CD14-positive monocyte (primary cell): Measurements from ENCODE around the gene BNC2. TPM values are rescaled to one million over a fixed set of nuclear protein-coding genes. Genes with fewer than 3 reads are reported as not detected.

Experiments used
- DNase-seq, 3 donors: peaks; one replicate each; pipeline ENCODE4 v3.0.0-alpha.2; 2011 to 2022
- H2AFZ ChIP-seq: 2 replicates; pipeline ENCODE4 v1.6.0; 2012; ENCODE audit warnings: mild to moderate bottlenecking, low read depth, low read length, inconsistent platforms; ENCODE audit not compliant: insufficient read depth, poor library complexity, severe bottlenecking
- H3K27ac ChIP-seq, 2 donors: 1 replicate in 1 of 2; 2 replicates in 1 of 2; pipeline ENCODE4 v1.5.1; 2012 to 2013; ENCODE audit warnings: low read length in 2 of 2, control low read depth in 1 of 2, inconsistent platforms in 1 of 2, low read depth in 1 of 2, mild to moderate bottlenecking in 1 of 2
- H3K27me3 ChIP-seq, 2 donors: one replicate each; pipeline versions ENCODE4 v1.6.0 to v1.6.1; 2011 to 2013; ENCODE audit warnings: low read length in 2 of 2; ENCODE audit not compliant: control insufficient read depth in 2 of 2, insufficient read depth in 2 of 2
- H3K36me3 ChIP-seq, 2 donors: replicated peaks in 1 of 2; 1 replicate in 1 of 2; 2 replicates in 1 of 2; pipeline versions ENCODE4 v1.5.1 to v1.6.1; 2012 to 2013; ENCODE audit warnings: low read length in 2 of 2, control low read depth in 1 of 2, inconsistent platforms in 1 of 2, mild to moderate bottlenecking in 1 of 2; ENCODE audit not compliant: insufficient read depth in 2 of 2, control insufficient read depth in 1 of 2
- H3K4me1 ChIP-seq, 2 donors: 1 replicate in 1 of 2; 2 replicates in 1 of 2; pipeline versions ENCODE4 v1.5.1 to v1.6.1; 2012 to 2013; ENCODE audit warnings: low read length in 2 of 2, control low read depth in 1 of 2, inconsistent platforms in 1 of 2, mild to moderate bottlenecking in 1 of 2, moderate library complexity in 1 of 2; ENCODE audit not compliant: insufficient read depth in 2 of 2, control insufficient read depth in 1 of 2
- H3K4me2 ChIP-seq: replicated peaks from 2 replicates; pipeline ENCODE3; 2012; ENCODE audit warnings: low read length, moderate library complexity, mild to moderate bottlenecking; ENCODE audit not compliant: poor library complexity, severe bottlenecking; ENCODE audit errors: extremely low read depth
- H3K4me3 ChIP-seq, 3 experiments: fragments of 200-600 bp in 1 of 3; sonication (generic) in 1 of 3; replicated peaks in 1 of 3; 1 replicate in 2 of 3; 2 replicates in 1 of 3; pipeline ENCODE4 v1.5.1; 2011 to 2013; ENCODE audit warnings: low read length in 3 of 3, mild to moderate bottlenecking in 3 of 3, control low read depth in 2 of 3, low read depth in 2 of 3, inconsistent platforms in 1 of 3, moderate library complexity in 1 of 3
- H3K79me2 ChIP-seq: 2 replicates; pipeline ENCODE4 v1.6.0; 2012; ENCODE audit warnings: mild to moderate bottlenecking, control low read depth, inconsistent platforms, low read length, moderate library complexity; ENCODE audit not compliant: insufficient read depth
- H3K9ac ChIP-seq: 2 replicates; pipeline ENCODE4 v1.6.0; 2017; ENCODE audit warnings: low read length, mild to moderate bottlenecking; ENCODE audit not compliant: insufficient read depth, poor library complexity, severe bottlenecking
- H3K9me3 ChIP-seq, 2 donors: replicated peaks in 1 of 2; 1 replicate in 1 of 2; 2 replicates in 1 of 2; pipeline versions ENCODE4 v1.5.1 to v1.6.1; 2012 to 2013; ENCODE audit warnings: low read length in 2 of 2, control low read depth in 1 of 2; ENCODE audit not compliant: control insufficient read depth in 1 of 2, insufficient read depth in 1 of 2
- H4K20me1 ChIP-seq: 2 replicates; pipeline ENCODE4 v1.6.0; 2012; ENCODE audit warnings: mild to moderate bottlenecking, low read length, control low read depth, moderate library complexity; ENCODE audit not compliant: insufficient read depth
- H3K27ac Mint-ChIP-seq, 7 donors: one replicate each; pipeline ENCODE4 v1.8.0; 2020; ENCODE audit warnings: mild to moderate bottlenecking in 7 of 7, mixed read lengths in 7 of 7, moderate library complexity in 6 of 7, inconsistent platforms in 2 of 7
- H3K27me3 Mint-ChIP-seq, 3 donors: one replicate each; pipeline ENCODE4 v1.8.0; 2021 to 2022; ENCODE audit warnings: low read depth in 3 of 3, mild to moderate bottlenecking in 3 of 3, mixed read lengths in 3 of 3, moderate library complexity in 3 of 3, inconsistent platforms in 1 of 3
- H3K36me3 Mint-ChIP-seq, 2 donors: one replicate each; pipeline ENCODE4 v1.8.0; 2020; ENCODE audit warnings: mixed read lengths in 2 of 2, inconsistent platforms in 1 of 2, mild to moderate bottlenecking in 1 of 2
- H3K4me1 Mint-ChIP-seq: one replicate; pipeline ENCODE4 v1.8.0; 2020; ENCODE audit warnings: mild to moderate bottlenecking, mixed read lengths
- H3K4me3 Mint-ChIP-seq, 2 donors: one replicate each; pipeline ENCODE4 v1.8.0; 2020; ENCODE audit warnings: mild to moderate bottlenecking in 2 of 2, mixed read lengths in 2 of 2, moderate library complexity in 1 of 2
- H3K9me3 Mint-ChIP-seq, 7 donors: one replicate each; pipeline ENCODE4 v1.8.0; 2020 to 2022; ENCODE audit warnings: mixed read lengths in 7 of 7, mild to moderate bottlenecking in 6 of 7, moderate library complexity in 6 of 7, inconsistent platforms in 2 of 7
- WGBS: methylation state at CpG from one replicate; pipeline ENCODE4 v1.1.5; 2013; ENCODE audit warnings: missing lambda C conversion rate; ENCODE audit not compliant: insufficient coverage; 5-methylcytosine and 5-hydroxymethylcytosine counted together
- intact Hi-C, 2 donors: fragments of 100-400 bp; cut with micrococcal nuclease; formaldehyde crosslinking; loops; one replicate each; pipeline versions ENCODE4 v1.15.0 to v1.15.1; 2023
- polyA plus RNA-seq, 3 donors: library from polyadenylated mRNA; depleted of rRNA in 1 of 3; unstranded in 2 of 3; stranded (reverse) in 1 of 3; fragments of 300-500 nt in 2 of 3; fragments of >200 nt in 1 of 3; fragmentation: Illumina TruSeq in 2 of 3; gene quantifications; 1 replicate in 2 of 3; 2 replicates in 1 of 3; pipeline ENCODE4 v1.2.3, GENCODE V29; 2012 to 2021
- TF ChIP-seq, protein P1 (sequence below): fragments of 200-600 bp; IDR thresholded peaks from one replicate; pipeline ENCODE4 v1.8.0; 2022; ENCODE audit warnings: antibody characterized with exemption, mild to moderate bottlenecking

The BNC2 gene
- polyA plus RNA-seq, 3 donors, result 0.01 TPM; not detected in 2

DNA sequence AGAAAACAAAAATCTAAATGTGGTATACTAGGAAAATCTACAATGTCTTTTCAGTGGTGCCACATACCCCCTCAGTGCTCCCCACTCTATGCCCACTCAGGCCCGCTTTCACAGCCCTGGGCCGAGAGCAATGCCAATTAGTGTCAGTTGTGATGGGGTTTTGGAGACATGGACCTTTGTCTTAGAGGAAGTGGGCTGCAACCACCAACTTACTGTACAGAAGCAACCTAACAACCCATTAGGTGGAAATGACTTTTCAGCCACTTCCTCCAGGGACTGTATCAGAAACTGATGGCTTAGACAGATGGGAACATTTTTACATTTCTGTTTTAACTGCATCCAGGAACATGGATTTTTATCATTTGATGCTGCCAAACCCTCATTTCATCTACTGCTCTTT is 268.0 kb downstream of the BNC2 start:
- no peaks in the 10 kb centered on the region for H3K36me3 Mint-ChIP-seq

DNA sequence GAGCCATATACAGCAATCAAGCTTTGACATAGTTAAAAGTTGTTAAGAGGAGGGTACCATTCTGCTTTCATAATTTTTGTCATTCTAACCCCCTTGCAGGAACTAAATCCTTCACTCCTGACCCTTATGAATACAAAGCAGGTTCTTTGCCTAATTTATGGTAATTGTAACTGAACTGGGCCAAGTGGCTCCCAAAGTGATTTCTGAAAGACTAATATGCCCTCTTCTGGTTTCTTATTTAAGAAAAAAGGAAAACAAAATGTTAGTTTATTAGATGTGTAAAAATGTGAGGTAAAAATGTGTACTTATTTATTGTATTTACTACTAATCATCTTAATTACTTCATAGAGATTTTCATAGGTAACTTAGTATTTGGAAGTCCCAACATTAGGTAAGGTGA is 268.5 kb downstream of the BNC2 start:
- H3K36me3 Mint-ChIP-seq, result no peaks in the 10 kb centered on the region
- TF ChIP-seq, protein P1, sequence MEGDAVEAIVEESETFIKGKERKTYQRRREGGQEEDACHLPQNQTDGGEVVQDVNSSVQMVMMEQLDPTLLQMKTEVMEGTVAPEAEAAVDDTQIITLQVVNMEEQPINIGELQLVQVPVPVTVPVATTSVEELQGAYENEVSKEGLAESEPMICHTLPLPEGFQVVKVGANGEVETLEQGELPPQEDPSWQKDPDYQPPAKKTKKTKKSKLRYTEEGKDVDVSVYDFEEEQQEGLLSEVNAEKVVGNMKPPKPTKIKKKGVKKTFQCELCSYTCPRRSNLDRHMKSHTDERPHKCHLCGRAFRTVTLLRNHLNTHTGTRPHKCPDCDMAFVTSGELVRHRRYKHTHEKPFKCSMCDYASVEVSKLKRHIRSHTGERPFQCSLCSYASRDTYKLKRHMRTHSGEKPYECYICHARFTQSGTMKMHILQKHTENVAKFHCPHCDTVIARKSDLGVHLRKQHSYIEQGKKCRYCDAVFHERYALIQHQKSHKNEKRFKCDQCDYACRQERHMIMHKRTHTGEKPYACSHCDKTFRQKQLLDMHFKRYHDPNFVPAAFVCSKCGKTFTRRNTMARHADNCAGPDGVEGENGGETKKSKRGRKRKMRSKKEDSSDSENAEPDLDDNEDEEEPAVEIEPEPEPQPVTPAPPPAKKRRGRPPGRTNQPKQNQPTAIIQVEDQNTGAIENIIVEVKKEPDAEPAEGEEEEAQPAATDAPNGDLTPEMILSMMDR, result no peak
- Histone ChIP-seq H3K9ac (no peak overlapping the region), H3K9me3 (no peaks in the 10 kb centered on the region), H3K4me1 (no peaks in the 10 kb centered on the region), H3K27me3 (no peaks in the 10 kb centered on the region), H3K79me2 (no peaks in the 10 kb centered on the region), H3K4me2 (no peak overlapping the region), H3K4me3 (no peak overlapping the region), H4K20me1 (no peaks in the 10 kb centered on the region), H2AFZ (no peak overlapping the region), H3K27ac (no peak overlapping the region), H3K36me3 (no peaks in the 10 kb centered on the region)
- peaks cover 0 to 2% (median 0%) of the 10 kb centered on the region in 7 donors for H3K9me3 Mint-ChIP-seq
- no peak for DNase-seq
- intact Hi-C loops, result no loop called here
- H3K4me3 Mint-ChIP-seq, result no peak overlapping the region
- H3K27ac Mint-ChIP-seq, result no peak overlapping the region
- no peaks in the 10 kb centered on the region for H3K4me1 Mint-ChIP-seq
- H3K27me3 Mint-ChIP-seq, result peaks cover 0 to 1% (median 0%) of the 10 kb centered on the region in 3 donors

More for the DNA sequence above, 268.0 kb downstream of the BNC2 start:
- Mint-ChIP-seq H3K4me3 (no peak overlapping the region), H3K27ac (no peak overlapping the region), H3K4me1 (no peaks in the 10 kb centered on the region), H3K27me3 (peaks cover 0 to 1% (median 0%) of the 10 kb centered on the region in 3 donors), H3K9me3 (peaks cover 0 to 2% (median 0%) of the 10 kb centered on the region in 7 donors)
- intact Hi-C loops, result no loop called here
- no peak overlapping the region for H2AFZ ChIP-seq
- no peaks in the 10 kb centered on the region for H3K4me1 ChIP-seq
- H3K27me3 ChIP-seq, result no peaks in the 10 kb centered on the region
- no peak overlapping the region for H3K4me3 ChIP-seq
- H3K4me2 ChIP-seq, result no peak overlapping the region
- no CpG with 5 or more reads among the region's 2 CpGs for WGBS
- no peaks in the 10 kb centered on the region for H3K79me2 ChIP-seq
- no peak overlapping the region for H3K27ac ChIP-seq
- TF ChIP-seq, protein P1, result no peak
- no peak overlapping the region for H3K9ac ChIP-seq
- no peaks in the 10 kb centered on the region for H3K9me3 ChIP-seq
- DNase-seq, result no peak
- H3K36me3 ChIP-seq, result no peaks in the 10 kb centered on the region
- H4K20me1 ChIP-seq, result no peaks in the 10 kb centered on the region
